Activated CD8-positive, alpha-beta memory T cell treated with anti-CD3 and anti-CD28 coated beads, Interleukin-2, amount 50 U/mL, for 48 hours (primary cell): Measurements from ENCODE around the gene SYNPO.

Source experiments
- DNase-seq: peaks from one replicate; pipeline ENCODE4 v3.0.0-alpha.2; 2020

Gene SYNPO

GRCh38 chr5:150626853-150627276 lies 13.6 kb upstream of the SYNPO start:
- DNase-seq, result no peak

- no peak for DNase-seq
Measured at GRCh38 chr5:150627731-150628545, 12.5 kb upstream of the SYNPO start.

GRCh38 chr5:150628936-150629485 lies 11.4 kb upstream of the SYNPO start:
- DNase-seq, result no peak

GRCh38 chr5:150630016-150630415 lies 10.4 kb upstream of the SYNPO start:
- DNase-seq, result no peak

GRCh38 chr5:150630461-150631325 lies 9.8 kb upstream of the SYNPO start:
- no peak for DNase-seq

GRCh38 chr5:150631326-150631701 lies 9.1 kb upstream of the SYNPO start:
- no peak for DNase-seq

- DNase-seq, result no peak
Measured at GRCh38 chr5:150632305-150633160, 7.9 kb upstream of the SYNPO start.

- no peak for DNase-seq
Measured at GRCh38 chr5:150633429-150633828, 7.0 kb upstream of the SYNPO start.

- DNase-seq, result no peak
Measured at GRCh38 chr5:150636391-150637244, 3.8 kb upstream of the SYNPO start.

GRCh38 chr5:150637245-150638052 lies 3.0 kb upstream of the SYNPO start:
- no peak for DNase-seq

- DNase-seq, result no peak
Measured at GRCh38 chr5:150638053-150638444, 2.4 kb upstream of the SYNPO start.

GRCh38 chr5:150638488-150639376 lies 1.7 kb upstream of the SYNPO start:
- DNase-seq, result no peak

- no peak for DNase-seq
Measured at GRCh38 chr5:150639377-150639692, 1.1 kb upstream of the SYNPO start.

GRCh38 chr5:150639751-150640150 lies 709 bp upstream of the SYNPO start:
- no peak for DNase-seq

- DNase-seq, result no peak
Measured at GRCh38 chr5:150641006-150641570, 628 bp downstream of the SYNPO start.

GRCh38 chr5:150641824-150642566 lies 1.5 kb downstream of the SYNPO start:
- no peak for DNase-seq

- DNase-seq, result no peak
Measured at GRCh38 chr5:150642567-150642927, 2.1 kb downstream of the SYNPO start.

- no peak for DNase-seq
Measured at GRCh38 chr5:150642991-150643710, 2.7 kb downstream of the SYNPO start.
